ENCODE data around the gene PROSER1. TPM values are rescaled to one million over a fixed set of nuclear protein-coding genes. Genes with fewer than 3 reads are reported as not detected.

PROSER1 gene
- total and polyA plus RNA-seq, 10 of the 15 experiments (the other 5 are each of a cell fraction or from before 2014, with no cell fraction given), result 14.3 to 66.0 (median 26.9) TPM

DNA sequence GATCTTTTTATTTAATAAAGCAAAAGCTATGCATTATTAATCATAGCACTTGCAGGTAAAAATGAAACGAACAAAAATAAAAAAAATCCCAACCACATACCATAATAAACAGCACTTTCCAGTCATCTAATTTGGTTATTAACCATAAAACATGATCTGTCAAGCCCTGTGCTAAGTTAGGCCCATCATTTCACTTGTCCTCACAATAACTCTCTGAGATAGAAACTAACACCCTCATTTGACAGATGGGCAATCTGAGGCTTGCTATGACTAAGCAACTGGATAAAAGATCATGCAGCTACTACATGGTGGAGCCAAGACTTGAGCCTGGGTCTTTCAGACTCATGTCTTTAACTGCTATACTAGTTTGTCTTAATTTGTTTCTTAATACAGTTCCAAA is 21.8 kb downstream of the PROSER1 start (continued):
- TF ChIP-seq NFXL1 (IDR thresholded peaks at IDR 0.05; ENCODE audit: borderline replicate concordance) (no peak), RUNX3 (IDR thresholded peaks at IDR 0.05; ENCODE audit: low read length) (peak; percentile 82), TCF12 (IDR thresholded peaks at IDR 0.05; ENCODE audit: low read depth, low read length) (no peak), NBN (IDR thresholded peaks at IDR 0.05) (0 out of 2 replicates have a peak, but pooled peaks have one; percentile 29), CEBPB (IDR thresholded peaks at IDR 0.05; ENCODE audit: borderline replicate concordance in 1 of 2, low read depth in 2 of 2, low read length in 2 of 2) (no peak), FOXK2 (IDR thresholded peaks at IDR 0.05) (no peak), RCOR1 (conservative IDR thresholded peaks at IDR 0.05; ENCODE audit: low read depth, low read length) (no peak), WRNIP1 (IDR thresholded peaks at IDR 0.05; ENCODE audit: borderline replicate concordance, low read depth, low read length) (no peak), SMARCA5 (IDR thresholded peaks at IDR 0.05) (no peak), RFX5 (IDR thresholded peaks at IDR 0.05; ENCODE audit: low read depth, low read length) (no peak), ESRRA (IDR thresholded peaks at IDR 0.05; ENCODE audit: low read length) (no peak), SP1 (IDR thresholded peaks at IDR 0.05; ENCODE audit: low read depth, low read length) (no peak), NR2C2 (IDR thresholded peaks at IDR 0.05; ENCODE audit: borderline replicate concordance, control insufficient read depth, insufficient read length, low read depth) (no peak), CREM (IDR thresholded peaks at IDR 0.05; ENCODE audit: low read depth) (no peak), EP300 (IDR thresholded peaks at IDR 0.05; ENCODE audit: borderline replicate concordance in 1 of 2, control insufficient read depth in 1 of 2, low read depth in 2 of 2, low read length in 2 of 2) (peak; percentile 61 to 65; a peak in 2 of 4 replicates), RELA (IDR thresholded peaks at IDR 0.05; ENCODE audit: borderline replicate concordance, partially characterized antibody) (no peak), CBX5 (IDR thresholded peaks at IDR 0.05; ENCODE audit: low read depth) (no peak)
- TF ChIP-seq, protein P1, sequence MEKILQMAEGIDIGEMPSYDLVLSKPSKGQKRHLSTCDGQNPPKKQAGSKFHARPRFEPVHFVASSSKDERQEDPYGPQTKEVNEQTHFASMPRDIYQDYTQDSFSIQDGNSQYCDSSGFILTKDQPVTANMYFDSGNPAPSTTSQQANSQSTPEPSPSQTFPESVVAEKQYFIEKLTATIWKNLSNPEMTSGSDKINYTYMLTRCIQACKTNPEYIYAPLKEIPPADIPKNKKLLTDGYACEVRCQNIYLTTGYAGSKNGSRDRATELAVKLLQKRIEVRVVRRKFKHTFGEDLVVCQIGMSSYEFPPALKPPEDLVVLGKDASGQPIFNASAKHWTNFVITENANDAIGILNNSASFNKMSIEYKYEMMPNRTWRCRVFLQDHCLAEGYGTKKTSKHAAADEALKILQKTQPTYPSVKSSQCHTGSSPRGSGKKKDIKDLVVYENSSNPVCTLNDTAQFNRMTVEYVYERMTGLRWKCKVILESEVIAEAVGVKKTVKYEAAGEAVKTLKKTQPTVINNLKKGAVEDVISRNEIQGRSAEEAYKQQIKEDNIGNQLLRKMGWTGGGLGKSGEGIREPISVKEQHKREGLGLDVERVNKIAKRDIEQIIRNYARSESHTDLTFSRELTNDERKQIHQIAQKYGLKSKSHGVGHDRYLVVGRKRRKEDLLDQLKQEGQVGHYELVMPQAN (conservative IDR thresholded peaks at IDR 0.05), result no peak
- TF ChIP-seq, protein P2, sequence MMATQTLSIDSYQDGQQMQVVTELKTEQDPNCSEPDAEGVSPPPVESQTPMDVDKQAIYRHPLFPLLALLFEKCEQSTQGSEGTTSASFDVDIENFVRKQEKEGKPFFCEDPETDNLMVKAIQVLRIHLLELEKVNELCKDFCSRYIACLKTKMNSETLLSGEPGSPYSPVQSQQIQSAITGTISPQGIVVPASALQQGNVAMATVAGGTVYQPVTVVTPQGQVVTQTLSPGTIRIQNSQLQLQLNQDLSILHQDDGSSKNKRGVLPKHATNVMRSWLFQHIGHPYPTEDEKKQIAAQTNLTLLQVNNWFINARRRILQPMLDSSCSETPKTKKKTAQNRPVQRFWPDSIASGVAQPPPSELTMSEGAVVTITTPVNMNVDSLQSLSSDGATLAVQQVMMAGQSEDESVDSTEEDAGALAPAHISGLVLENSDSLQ (IDR thresholded peaks at IDR 0.05), result peak; percentile 84
- TF ChIP-seq, protein P3, sequence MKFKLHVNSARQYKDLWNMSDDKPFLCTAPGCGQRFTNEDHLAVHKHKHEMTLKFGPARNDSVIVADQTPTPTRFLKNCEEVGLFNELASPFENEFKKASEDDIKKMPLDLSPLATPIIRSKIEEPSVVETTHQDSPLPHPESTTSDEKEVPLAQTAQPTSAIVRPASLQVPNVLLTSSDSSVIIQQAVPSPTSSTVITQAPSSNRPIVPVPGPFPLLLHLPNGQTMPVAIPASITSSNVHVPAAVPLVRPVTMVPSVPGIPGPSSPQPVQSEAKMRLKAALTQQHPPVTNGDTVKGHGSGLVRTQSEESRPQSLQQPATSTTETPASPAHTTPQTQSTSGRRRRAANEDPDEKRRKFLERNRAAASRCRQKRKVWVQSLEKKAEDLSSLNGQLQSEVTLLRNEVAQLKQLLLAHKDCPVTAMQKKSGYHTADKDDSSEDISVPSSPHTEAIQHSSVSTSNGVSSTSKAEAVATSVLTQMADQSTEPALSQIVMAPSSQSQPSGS (IDR thresholded peaks at IDR 0.05; ENCODE audit: low read length), result 0 out of 2 replicates have a peak, but pooled peaks have one; percentile 27
- TF ChIP-seq, protein P4, sequence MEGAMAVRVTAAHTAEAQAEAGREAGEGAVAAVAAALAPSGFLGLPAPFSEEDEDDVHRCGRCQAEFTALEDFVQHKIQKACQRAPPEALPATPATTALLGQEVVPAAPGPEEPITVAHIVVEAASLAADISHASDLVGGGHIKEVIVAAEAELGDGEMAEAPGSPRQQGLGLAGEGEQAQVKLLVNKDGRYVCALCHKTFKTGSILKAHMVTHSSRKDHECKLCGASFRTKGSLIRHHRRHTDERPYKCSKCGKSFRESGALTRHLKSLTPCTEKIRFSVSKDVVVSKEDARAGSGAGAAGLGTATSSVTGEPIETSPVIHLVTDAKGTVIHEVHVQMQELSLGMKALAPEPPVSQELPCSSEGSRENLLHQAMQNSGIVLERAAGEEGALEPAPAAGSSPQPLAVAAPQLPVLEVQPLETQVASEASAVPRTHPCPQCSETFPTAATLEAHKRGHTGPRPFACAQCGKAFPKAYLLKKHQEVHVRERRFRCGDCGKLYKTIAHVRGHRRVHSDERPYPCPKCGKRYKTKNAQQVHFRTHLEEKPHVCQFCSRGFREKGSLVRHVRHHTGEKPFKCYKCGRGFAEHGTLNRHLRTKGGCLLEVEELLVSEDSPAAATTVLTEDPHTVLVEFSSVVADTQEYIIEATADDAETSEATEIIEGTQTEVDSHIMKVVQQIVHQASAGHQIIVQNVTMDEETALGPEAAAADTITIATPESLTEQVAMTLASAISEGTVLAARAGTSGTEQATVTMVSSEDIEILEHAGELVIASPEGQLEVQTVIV (IDR thresholded peaks at IDR 0.05; ENCODE audit: borderline replicate concordance, partially characterized antibody), result no peak
- TF ChIP-seq, protein P5, sequence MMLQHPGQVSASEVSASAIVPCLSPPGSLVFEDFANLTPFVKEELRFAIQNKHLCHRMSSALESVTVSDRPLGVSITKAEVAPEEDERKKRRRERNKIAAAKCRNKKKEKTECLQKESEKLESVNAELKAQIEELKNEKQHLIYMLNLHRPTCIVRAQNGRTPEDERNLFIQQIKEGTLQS (IDR thresholded peaks at IDR 0.05; ENCODE audit: borderline replicate concordance, extremely low read depth, low read depth, low read length), result no peak

Data from GM12878 (cell line).